Measurements from ENCODE around the gene KIF2B.

The KIF2B gene, protein sequence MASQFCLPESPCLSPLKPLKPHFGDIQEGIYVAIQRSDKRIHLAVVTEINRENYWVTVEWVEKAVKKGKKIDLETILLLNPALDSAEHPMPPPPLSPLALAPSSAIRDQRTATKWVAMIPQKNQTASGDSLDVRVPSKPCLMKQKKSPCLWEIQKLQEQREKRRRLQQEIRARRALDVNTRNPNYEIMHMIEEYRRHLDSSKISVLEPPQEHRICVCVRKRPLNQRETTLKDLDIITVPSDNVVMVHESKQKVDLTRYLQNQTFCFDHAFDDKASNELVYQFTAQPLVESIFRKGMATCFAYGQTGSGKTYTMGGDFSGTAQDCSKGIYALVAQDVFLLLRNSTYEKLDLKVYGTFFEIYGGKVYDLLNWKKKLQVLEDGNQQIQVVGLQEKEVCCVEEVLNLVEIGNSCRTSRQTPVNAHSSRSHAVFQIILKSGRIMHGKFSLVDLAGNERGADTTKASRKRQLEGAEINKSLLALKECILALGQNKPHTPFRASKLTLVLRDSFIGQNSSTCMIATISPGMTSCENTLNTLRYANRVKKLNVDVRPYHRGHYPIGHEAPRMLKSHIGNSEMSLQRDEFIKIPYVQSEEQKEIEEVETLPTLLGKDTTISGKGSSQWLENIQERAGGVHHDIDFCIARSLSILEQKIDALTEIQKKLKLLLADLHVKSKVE

DNA sequence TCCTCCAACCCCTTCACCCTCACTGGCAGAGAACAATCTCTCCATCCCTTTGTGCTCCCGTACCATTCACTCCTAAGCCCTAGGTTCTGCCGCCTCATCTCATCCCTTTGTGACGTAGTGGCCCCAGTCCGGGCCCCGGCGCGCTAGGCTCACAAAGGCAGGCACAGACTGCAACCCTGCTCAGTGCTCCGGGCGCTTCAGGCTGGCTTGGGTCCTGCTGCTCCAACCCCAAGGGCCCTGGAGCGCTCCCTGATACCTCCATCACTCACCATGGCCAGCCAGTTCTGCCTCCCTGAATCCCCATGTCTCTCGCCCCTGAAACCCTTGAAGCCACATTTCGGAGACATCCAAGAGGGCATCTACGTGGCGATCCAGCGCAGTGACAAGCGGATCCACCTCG lies at the start of gene KIF2B:
KIF2B (plus strand) TSS at position 164 of the 400 bp plus-strand sequence; CDS start at position 271, 107 bp downstream.
- intact Hi-C loops (cut with DNase I; ENCODE audit: low total_unique reads): no loop called here
- H3K9me3 ChIP-seq: no peaks in the 10 kb centered on the region
- H3K4me3 ChIP-seq: no peak within 1 kb of the TSS
- H3K4me1 ChIP-seq: no peaks in the 10 kb centered on the region
- no peak within 1 kb of the TSS for H3K27ac ChIP-seq
- TF ChIP-seq, protein P1, sequence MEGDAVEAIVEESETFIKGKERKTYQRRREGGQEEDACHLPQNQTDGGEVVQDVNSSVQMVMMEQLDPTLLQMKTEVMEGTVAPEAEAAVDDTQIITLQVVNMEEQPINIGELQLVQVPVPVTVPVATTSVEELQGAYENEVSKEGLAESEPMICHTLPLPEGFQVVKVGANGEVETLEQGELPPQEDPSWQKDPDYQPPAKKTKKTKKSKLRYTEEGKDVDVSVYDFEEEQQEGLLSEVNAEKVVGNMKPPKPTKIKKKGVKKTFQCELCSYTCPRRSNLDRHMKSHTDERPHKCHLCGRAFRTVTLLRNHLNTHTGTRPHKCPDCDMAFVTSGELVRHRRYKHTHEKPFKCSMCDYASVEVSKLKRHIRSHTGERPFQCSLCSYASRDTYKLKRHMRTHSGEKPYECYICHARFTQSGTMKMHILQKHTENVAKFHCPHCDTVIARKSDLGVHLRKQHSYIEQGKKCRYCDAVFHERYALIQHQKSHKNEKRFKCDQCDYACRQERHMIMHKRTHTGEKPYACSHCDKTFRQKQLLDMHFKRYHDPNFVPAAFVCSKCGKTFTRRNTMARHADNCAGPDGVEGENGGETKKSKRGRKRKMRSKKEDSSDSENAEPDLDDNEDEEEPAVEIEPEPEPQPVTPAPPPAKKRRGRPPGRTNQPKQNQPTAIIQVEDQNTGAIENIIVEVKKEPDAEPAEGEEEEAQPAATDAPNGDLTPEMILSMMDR (IDR thresholded peaks at IDR 0.05): no peak
- H3K36me3 ChIP-seq: no peaks in the 10 kb centered on the region
- DNase-seq: no peak
- no peaks in the 10 kb centered on the region for H3K27me3 ChIP-seq

DNA sequence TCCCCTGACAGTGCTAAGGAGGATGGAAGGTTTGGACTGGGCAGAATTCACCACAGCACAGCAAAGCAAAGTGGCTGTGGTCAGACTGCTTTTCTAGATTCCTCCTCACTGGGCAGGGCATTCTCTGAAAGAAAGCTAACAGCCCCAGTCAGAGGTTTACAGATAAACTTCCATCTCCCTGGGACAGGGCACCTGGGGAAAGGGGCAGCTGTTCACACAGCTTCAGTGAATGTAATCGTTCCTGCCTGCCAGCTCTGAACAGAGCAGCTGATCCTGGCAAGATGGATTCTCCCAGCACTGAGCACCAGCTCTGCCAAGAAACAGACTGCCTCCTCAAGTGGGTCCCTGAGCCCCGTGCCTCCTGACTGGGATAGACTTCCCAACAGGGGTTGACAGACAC lies 42.4 kb upstream of the KIF2B start:
- intact Hi-C loops (cut with DNase I; ENCODE audit: low total_unique reads): no loop called here
- Histone ChIP-seq H3K4me1 (no peaks in the 10 kb centered on the region), H3K27me3 (no peaks in the 10 kb centered on the region), H3K27ac (no peak overlapping the region), H3K4me3 (no peak overlapping the region), H3K36me3 (no peaks in the 10 kb centered on the region), H3K9me3 (no peaks in the 10 kb centered on the region)
- no peak for DNase-seq
- TF ChIP-seq, protein P1 (IDR thresholded peaks at IDR 0.05): no peak

DNA sequence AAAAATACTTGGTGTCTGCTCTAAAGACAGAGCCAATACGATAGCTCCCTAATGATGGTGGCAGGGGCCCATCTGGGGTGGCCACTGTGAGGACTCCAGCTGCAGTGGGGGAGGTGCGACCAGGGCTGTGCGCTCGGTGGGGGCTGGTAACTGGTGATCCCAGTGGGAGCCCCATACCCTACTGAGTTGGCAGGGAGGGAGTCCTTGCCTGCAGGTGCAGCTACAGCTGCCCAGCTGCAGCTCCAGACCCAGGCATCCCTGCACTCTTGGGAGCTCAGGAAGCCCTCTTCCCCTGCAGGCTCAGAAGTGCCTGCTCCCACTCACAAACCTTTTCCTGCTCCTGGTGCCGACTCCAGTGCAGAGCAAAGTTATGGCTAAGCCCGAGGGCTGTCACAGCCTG lies 31.2 kb upstream of the KIF2B start:
- Histone ChIP-seq H3K36me3 (no peaks in the 10 kb centered on the region), H3K9me3 (no peaks in the 10 kb centered on the region), H3K4me3 (no peak overlapping the region), H3K27ac (no peak overlapping the region), H3K27me3 (no peaks in the 10 kb centered on the region), H3K4me1 (no peaks in the 10 kb centered on the region)
- DNase-seq: no peak
- TF ChIP-seq, protein P1 (IDR thresholded peaks at IDR 0.05): no peak
- intact Hi-C loops (cut with DNase I; ENCODE audit: low total_unique reads): loop anchor here (5.0 kb wide), 1 partner anchor 51 kb away; no protein-coding TSS in a partner anchor

DNA sequence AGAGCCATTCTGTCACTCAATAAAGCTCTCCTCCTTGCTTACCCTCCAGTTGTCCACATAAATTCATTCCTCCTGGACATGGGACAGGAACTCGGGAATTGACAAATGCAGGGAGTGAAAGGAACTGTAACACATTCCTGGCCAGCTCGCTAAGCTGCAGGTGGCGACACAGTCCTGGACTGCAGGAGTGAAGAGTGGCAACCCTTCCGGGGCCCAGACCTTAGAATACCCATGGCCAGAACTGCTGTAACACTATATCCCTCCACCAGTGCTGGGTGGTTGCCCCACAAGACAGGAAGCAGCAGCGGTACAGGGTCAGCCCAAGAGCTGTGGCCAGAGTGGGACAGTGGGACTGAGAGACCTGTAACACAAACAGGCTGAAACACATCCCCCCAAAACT lies 30.3 kb upstream of the KIF2B start:
- Histone ChIP-seq H3K27ac (no peak overlapping the region), H3K9me3 (no peaks in the 10 kb centered on the region), H3K4me1 (no peaks in the 10 kb centered on the region), H3K36me3 (no peaks in the 10 kb centered on the region), H3K4me3 (no peak overlapping the region), H3K27me3 (no peaks in the 10 kb centered on the region)
- intact Hi-C loops (cut with DNase I; ENCODE audit: low total_unique reads): loop anchor here (5.0 kb wide), 1 partner anchor 50 kb away; no protein-coding TSS in a partner anchor
- no peak for DNase-seq
- TF ChIP-seq, protein P1 (IDR thresholded peaks at IDR 0.05): no peak

DNA sequence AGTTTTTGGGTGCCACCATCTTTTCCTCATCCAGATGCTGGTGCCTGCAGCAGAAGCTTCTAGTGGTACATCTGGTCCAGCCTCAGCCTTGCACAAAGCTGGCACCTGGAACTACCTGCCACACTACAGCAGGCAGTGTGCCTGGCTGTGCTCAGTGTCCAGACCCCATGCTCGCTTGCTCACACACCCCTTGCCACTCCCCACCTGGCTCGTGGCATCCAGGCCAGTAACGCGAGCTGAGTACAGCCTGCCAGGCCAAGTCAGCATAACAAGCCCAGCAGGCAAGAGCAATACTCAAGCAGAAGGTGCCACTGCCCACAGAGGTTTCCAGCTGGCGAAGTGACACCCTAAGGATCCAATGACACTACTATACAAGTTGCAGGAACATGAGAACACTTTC lies 29.7 kb upstream of the KIF2B start:
- DNase-seq: no peak
- no peaks in the 10 kb centered on the region for H3K27me3 ChIP-seq
- TF ChIP-seq, protein P1 (IDR thresholded peaks at IDR 0.05): no peak
- no peak overlapping the region for H3K4me3 ChIP-seq
- H3K9me3 ChIP-seq: no peaks in the 10 kb centered on the region
- no peaks in the 10 kb centered on the region for H3K36me3 ChIP-seq
- H3K27ac ChIP-seq: no peak overlapping the region
- intact Hi-C loops (cut with DNase I; ENCODE audit: low total_unique reads): loop anchor here (5.0 kb wide), 1 partner anchor 49 kb away; no protein-coding TSS in a partner anchor
- no peaks in the 10 kb centered on the region for H3K4me1 ChIP-seq
